ENCODE results near the gene EEF2. TPM values are rescaled to one million over a fixed set of nuclear protein-coding genes. Genes with fewer than 3 reads are reported as not detected.

Gene EEF2
- total and polyA plus RNA-seq, 2 of the 4 experiments (the other 2 are of a cell fraction), result 1,505 to 2,161 TPM

- Histone ChIP-seq H3K27ac (ENCODE audit: insufficient read depth, low read length) (peak overlapping the region; percentile 5; the same call in 1 of the 2 replicates), H3K4ac (ENCODE audit: low read depth, low read length) (peak overlapping the region; percentile 78), H3K9ac (ENCODE audit: low read depth, low read length) (peak overlapping the region; percentile 23; the same call in 1 of the 2 replicates)
Observed at GRCh38 chr19:3985643-3986259, 488 bp upstream of the EEF2 start.

More at GRCh38 chr19:3985643-3986259, 488 bp upstream of the EEF2 start:
- ATAC-seq (ENCODE audit: low read depth) (peak; percentile 0; the same call in 1 of the 2 replicates), DNase-seq (no peak)
- intact Hi-C loops (cut with micrococcal nuclease), result loop anchor here (1.0 to 2.0 kb wide), 2 partner anchors 21 to 219 kb away; partner anchors contain the start of gene PIAS4
- Histone ChIP-seq H2BK120ac (ENCODE audit: low read depth, low read length) (0 out of 2 replicates have a peak overlapping the region, but pooled peaks have one; percentile 35), H2AFZ (replicated peaks; ENCODE audit: low read length, poor library complexity) (peak overlapping the region; percentile 86), H3K56ac (ENCODE audit: extremely low read depth, insufficient read depth, low read length) (peak overlapping the region; percentile 50), H4K5ac (ENCODE audit: low read depth, low read length) (peak overlapping the region; percentile 40; the same call in 1 of the 2 replicates), H4K91ac (ENCODE audit: insufficient read depth, low read depth, low read length) (no peak overlapping the region; the same call in 1 of the 2 replicates), H3K9me3 (ENCODE audit: control insufficient read depth, insufficient read depth, low read length) (no peaks in the 10 kb centered on the region), H2BK15ac (ENCODE audit: low read depth, low read length) (peak overlapping the region; percentile 46; the same call in 1 of the 3 replicates), H2BK20ac (ENCODE audit: low read depth, low read length) (peak overlapping the region; percentile 52; the same call in 1 of the 2 replicates), H2AK5ac (ENCODE audit: low read depth, low read length) (peak overlapping the region; percentile 54), H3K4me1 (ENCODE audit: control insufficient read depth, insufficient read depth, low read length) (peaks cover 13% of the 10 kb centered on the region), H3K79me1 (ENCODE audit: low read depth in 1 of 2, low read length in 2 of 2) (peaks cover 5 to 48% of the 10 kb centered on the region in 2 experiments; a peak in 3 of 4 replicates), H3K18ac (ENCODE audit: low read depth, low read length) (peak overlapping the region; percentile 7; the same call in 1 of the 2 replicates), H3K14ac (replicated peaks; ENCODE audit: low read depth, low read length) (peak overlapping the region; percentile 39; the same call in 1 of the 2 replicates), H4K8ac (ENCODE audit: low read depth in 2 of 2, low read length in 2 of 2) (peak overlapping the region in 1 of 2 experiments; percentile 88; a peak in 2 of 4 replicates), H3K4me2 (ENCODE audit: low read depth, low read length) (peak overlapping the region; percentile 94), H3K4me3 (ENCODE audit: insufficient read depth, low read depth, low read length) (peak overlapping the region; percentile 79), H2BK5ac (ENCODE audit: low read depth, low read length, poor library complexity, severe bottlenecking) (peak overlapping the region; percentile 47), H2AK9ac (replicated peaks; ENCODE audit: low read depth, low read length, poor library complexity) (peak overlapping the region; percentile 99), H4K20me1 (ENCODE audit: insufficient read depth, low read length) (peaks cover 45% of the 10 kb centered on the region), H3K23ac (ENCODE audit: low read depth, low read length) (peak overlapping the region; percentile 61; the same call in 1 of the 2 replicates), H3K27me3 (ENCODE audit: control insufficient read depth, insufficient read depth, low read length) (no peaks in the 10 kb centered on the region), H3K9me1 (ENCODE audit: insufficient read depth, low read length) (0 out of 2 replicates have a peak, but pooled peaks cover 3% of the 10 kb centered on the region), H3K36me3 (ENCODE audit: control insufficient read depth, insufficient read depth, low read length) (peaks cover 39% of the 10 kb centered on the region)
- ChIA-PET CTCF (interaction anchor here (0.6 to 1.5 kb wide), 4 partner anchors 17 to 261 kb away, joined by 3 to 6 read pairs (median 4); no protein-coding TSS in a partner anchor), POLR2A (ENCODE audit: unreplicated experiment) (interaction anchor here (0.5 to 1.4 kb wide), 8 partner anchors 15 to 211 kb away, joined by 3 to 10 read pairs (median 4); partner anchors contain the start of gene DAPK3)
- no peak for TF ChIP-seq MAFK (IDR thresholded peaks at IDR 0.05; ENCODE audit: low read depth, low read length)
- TF ChIP-seq CTCF (conservative IDR thresholded peaks at IDR 0.05; ENCODE audit: low read depth, low read length), result no peak
- TF ChIP-seq SMC3 (IDR thresholded peaks at IDR 0.05; ENCODE audit: low read depth, low read length), result no peak
- TF ChIP-seq MXI1 (IDR thresholded peaks at IDR 0.05; ENCODE audit: borderline replicate concordance, low read depth, low read length), result no peak
- BruUV-seq (replicated peaks), result no TSS peak
- WGBS, 2 experiments (ENCODE audit: extremely low coverage in 2 of 2, insufficient read length in 1 of 2), result no CpG with 5 or more reads among the region's 19 CpGs
- in situ Hi-C loops (cut with MboI; ENCODE audit: low sequenced_read_pairs), result loop anchor here (5.0 kb wide), 1 partner anchor 222 kb away; no protein-coding TSS in a partner anchor
- dilution Hi-C loops (cut with HindIII; ENCODE audit: low sequenced_read_pairs, unreplicated experiment), result no loop called here
